GOT3 (cell line): ENCODE results near the gene CDH18.

Experiments used
- DNase-seq: peaks from one replicate; lab custom pipeline; 2025; ENCODE audit warnings: mixed read lengths; lab: John Stamatoyannopoulos, UW

Gene CDH18, protein sequence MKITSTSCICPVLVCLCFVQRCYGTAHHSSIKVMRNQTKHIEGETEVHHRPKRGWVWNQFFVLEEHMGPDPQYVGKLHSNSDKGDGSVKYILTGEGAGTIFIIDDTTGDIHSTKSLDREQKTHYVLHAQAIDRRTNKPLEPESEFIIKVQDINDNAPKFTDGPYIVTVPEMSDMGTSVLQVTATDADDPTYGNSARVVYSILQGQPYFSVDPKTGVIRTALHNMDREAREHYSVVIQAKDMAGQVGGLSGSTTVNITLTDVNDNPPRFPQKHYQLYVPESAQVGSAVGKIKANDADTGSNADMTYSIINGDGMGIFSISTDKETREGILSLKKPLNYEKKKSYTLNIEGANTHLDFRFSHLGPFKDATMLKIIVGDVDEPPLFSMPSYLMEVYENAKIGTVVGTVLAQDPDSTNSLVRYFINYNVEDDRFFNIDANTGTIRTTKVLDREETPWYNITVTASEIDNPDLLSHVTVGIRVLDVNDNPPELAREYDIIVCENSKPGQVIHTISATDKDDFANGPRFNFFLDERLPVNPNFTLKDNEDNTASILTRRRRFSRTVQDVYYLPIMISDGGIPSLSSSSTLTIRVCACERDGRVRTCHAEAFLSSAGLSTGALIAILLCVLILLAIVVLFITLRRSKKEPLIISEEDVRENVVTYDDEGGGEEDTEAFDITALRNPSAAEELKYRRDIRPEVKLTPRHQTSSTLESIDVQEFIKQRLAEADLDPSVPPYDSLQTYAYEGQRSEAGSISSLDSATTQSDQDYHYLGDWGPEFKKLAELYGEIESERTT

DNA sequence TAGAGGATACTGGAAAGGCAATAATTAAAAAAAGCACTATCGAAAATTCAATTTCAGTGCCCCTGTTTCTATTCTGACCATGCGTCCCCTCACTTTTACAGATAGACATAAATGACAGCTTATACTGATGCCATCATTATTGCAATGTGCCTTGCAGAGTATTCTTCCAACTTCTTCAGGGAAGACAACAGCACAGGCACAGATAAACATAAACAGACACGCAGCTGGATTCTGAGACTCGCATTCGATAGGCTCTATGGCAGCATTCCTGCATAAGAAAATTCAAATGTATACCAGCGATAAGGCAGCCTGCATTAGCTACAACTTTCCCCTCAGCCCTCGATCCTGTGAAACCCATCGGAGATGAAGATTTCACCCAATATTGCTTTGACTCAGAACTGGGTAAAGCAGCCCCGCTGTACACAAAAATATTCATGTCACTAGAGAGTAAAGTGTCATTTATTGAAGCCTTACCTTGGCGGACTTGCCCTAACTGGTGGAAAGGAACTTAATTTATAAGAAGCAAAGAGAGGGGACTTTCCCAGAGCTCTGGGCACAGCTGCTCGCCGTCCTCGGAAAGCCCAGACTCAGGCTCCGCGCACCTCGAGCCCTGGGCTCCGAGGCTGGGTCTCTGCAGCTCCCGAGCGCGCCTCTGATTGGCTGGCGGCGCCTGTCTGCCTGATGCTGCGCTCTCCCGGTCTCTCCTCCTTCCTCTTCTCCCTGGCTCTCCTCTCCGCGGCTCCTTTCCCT is at the start of gene CDH18:
TSS of gene CDH18 (minus strand) at position 589 of the 750 bp plus-strand sequence. CDS start 149,214 bp downstream, outside the sequence.
- DNase-seq = no peak

DNA sequence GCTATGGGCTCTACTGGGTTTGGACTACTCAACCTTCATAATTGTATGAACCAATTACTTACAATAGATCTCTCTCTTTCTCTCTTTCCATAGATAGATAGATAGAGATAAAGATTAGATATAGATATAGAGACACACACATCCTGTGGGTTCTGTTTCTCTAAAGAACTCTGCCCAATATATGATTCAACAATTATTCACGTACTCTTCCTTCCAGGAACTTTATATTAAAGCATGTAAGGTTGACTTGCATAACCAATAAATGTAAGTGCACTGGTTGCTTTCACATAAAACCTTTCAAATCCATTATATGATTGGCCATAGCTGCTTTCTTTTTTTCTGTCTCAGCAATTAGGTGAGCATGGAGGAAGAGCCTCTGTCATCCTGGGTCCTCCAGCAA is 46.7 kb upstream of the CDH18 start:
- no peak for DNase-seq

DNA sequence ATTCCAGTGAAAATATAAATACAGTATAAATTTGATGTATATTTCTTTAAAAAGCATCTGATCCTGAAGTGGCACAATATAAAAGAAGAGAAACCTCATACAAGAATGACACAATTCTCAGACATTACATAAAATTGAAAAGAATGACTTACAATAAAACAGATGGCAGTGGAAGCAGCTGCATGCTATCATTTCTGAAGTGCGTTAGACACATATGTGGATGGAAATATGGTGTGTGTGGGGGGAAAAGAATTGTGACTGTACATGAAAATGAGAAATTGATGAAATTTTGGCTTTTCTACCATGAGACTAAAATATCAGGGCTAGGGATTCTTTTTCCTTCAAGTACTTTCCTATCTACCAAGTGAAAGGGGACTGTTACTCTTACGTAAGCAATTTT is 45.9 kb upstream of the CDH18 start:
- no peak for DNase-seq

DNA sequence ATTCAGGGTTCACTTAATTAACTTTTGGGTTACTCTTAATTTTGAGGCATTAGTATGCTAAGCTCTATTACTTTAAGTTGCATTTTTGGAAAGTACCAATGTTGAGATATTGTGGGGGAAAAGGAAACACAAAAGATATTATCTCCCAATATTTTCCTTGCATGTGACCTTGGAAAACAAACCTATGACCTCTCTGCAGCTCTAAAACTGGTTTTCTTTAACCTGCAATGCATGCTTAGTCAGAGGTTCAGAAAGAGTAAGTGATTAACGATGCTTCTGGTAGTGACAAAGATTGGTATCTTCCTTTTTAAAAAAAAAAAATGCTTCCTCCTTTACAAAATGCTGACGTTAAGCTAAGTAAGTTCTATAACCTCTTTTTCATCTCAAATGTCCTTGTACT is 44.9 kb upstream of the CDH18 start:
- DNase-seq = no peak

DNA sequence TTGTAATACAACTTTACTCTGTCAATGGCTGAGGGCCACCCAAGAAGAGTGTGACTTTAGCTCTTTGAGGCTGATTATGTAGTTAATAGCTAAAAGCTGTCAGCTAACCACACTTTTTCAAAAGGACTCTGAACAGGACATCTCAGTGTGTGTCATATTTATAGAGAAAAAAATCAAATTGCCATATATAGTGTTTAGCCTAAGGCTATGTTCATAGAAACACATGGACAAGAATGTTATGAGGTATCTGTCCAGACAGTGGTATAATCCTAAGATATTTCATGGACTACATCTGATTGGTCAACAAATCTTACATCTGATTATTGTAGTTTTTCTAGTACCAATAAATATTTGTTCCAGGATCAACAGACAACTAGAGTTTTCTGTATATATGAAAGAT is 42.1 kb upstream of the CDH18 start:
- DNase-seq = no peak

DNA sequence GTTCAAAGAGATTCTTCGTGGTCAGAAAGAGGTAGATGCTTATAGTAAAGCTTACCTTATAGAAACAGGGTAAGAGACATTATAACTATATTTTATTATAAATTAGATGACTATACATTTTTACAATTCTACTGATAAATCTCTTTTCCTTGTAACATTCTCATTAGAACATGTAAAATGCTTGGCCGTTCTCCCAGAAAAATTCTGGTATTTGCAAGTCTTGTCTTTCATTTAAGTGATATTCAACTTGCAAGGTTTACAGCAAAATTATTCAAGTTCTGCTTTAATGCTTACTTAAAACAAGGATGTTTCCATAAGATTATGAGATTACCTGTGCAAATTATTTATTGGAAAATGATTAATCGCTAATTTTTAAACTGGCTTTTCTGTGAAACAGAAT is 41.3 kb upstream of the CDH18 start:
- DNase-seq = no peak

DNA sequence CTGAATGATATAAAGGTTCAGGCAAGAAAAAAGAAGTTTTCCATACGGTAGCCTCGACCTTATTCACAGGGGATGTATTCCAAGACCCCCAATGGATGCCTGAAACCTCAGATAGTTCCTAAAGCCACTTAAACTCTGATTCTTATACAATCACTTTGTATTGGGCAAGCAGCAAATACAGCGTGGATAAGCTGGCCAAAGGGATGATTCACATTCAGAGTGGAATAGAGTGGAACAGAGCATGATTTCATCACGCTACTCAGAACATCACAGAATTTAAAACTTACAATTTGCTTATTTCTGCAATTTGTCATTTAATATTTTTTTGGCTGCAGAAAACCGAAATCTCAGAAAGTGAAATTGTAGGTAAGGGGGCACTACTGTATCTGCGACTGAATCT is 40.5 kb upstream of the CDH18 start:
- no peak for DNase-seq

DNA sequence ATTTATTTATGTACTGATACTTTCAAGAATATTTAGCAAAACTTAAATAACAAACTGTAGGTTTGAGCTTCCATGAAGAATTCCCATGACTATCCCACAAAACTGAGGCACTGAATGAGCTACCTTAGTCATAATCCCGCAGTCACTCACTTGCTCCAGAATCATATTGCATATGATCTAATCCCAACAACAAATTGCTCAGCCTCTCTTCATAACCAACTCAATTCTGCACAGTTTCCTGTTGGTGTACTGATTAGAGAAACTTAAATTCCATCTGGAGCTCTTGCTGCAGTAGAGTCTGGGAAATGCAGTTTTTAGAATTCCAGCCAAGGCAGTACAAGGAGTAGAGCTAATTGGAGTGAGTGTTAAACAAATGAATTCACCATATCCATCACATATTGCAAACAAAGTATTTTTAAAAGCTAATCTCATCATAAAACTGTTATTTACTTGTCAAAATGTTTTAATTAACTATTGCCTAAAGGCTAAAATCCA is 35.7 kb upstream of the CDH18 start:
- no peak for DNase-seq

DNA sequence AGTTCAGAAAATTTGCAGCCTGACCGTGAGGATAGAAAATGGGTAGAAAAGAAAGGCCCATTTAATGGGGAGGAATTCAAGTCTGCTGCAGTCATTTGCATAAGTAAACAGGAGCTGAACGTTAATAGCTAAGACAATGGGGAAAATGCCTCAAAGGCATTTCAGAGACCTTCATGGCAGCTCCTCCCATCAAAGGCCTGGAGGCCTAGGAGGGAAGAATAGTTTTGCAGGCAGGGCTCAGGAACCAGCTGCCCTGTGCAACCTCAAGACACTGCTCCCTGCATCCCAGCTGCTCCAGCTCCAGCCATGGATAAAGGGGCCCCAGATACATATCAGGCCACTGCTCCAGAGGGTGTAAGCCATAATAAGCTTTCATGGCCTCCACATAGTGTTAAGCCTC is 32.2 kb upstream of the CDH18 start:
- DNase-seq = no peak

DNA sequence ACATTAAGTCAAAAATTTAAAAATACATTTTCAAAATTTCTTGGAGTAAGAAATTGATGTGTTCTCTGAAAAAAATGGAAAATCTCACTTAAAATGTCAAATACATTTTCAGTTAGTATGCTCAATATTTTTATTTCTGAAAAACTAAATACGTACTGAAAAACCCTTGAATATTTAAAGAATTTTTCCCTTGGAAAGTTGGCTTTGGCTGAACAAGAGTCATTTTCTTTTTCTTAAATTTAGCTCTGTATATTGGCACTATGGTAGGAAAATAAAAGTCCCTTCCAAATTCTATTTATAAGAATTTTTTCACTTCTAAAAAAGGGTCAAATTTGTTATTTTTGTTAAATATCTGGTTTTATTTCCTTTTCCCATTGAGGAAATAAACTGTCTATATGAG is 29.0 kb upstream of the CDH18 start:
- DNase-seq = no peak

DNA sequence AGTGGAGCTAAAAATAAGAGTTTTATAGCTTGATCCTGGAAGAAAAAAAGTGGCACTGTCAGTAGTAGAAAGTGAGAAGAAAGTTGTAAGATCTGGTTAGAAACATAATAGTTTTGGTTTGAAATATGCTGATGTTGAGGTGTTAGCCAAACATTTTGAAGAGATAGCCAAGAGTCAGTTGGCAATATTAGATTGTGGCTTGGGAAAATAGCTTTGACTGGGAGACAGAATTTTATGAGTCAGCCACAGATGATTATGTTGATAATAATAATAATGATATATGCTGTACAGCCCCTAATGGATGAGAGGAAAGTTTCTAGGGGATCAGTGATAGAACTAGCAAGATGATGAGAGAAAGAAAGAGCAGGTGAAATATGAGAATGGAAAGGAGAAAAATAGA is 12.4 kb upstream of the CDH18 start:
- no peak for DNase-seq

DNA sequence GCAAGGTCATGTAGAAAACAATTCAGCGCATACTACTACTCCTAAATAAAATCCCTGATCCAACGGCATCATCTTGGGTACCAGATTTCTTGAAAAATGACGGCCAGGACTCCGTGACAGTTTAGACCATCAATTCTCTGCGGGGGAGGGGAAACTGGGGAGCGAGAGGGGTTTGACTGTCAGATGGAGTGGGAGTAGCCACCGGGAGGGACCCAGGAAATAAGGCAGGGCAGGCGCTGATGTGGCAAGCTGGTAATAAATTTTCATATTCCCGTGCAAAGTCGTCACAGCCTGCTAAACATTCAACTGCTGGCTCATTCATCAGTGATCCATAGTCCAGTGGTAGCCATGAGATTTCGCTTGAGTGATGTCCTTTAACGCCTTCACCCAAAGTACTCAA is 457 bp upstream of the CDH18 start:
- no peak for DNase-seq

DNA sequence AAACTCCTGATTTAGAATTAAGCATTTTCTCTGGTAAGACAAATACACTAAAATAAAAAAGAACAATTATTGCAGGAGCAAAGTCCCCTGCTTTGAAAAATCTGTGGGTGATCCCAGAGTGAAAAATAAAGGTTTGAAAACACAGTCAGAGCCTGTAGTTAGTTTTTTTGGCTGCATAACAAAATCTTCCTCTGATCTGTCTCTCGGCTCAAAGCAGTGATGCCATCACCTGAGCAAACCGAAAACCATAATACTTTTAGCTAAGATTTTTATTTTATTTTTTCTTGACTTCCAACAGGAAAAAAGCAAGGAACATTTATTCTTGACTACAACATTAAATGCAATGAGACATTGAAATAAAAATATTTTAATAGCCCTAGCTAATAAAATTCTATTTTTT is 1.2 kb downstream of the CDH18 start:
- DNase-seq = no peak

DNA sequence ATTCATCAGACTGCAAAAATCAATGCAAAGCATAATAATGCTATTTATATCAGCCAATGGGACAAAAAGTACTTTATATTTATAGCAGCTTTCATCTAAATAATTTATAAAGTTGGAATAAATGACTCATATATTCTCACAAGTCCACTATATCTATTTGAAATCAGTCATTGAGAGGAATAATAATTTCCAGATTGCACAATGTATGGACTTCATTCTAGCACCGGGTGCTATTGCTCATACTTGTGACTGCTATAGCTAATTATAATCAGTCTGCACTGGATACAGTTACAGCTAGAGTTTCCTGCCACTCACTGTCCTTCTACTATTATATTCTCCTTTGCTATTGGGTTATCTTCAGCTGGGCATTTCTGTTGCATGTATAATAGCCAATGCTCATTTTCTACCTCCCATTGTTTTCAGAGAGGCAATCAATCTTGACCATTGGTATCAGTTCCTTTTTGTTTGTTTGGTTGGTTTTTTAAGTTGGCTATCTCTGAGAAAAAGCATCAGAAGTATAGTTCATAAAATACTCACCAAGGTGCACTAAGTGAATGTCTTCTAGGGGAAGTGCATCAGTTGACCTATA is 1.9 kb downstream of the CDH18 start:
- DNase-seq = no peak

DNA sequence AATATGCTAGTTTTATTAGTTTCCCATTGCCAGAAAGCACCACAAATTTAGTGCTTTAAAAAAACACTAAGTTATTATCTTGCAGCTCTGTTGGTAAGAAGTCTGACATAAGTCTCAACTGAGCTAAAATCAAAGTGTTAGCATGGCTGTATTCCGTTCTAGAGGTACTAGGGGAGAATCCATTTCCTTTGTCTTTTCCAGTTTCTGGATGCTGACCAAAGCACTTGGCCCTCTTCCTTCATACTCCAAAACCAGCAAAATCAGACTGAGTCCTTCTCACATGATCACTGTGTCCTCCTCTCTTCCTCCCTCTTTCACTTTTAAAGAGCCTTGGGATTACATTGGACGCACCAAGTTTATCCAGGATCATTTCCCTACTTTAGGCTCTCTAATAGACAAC is 9.5 kb downstream of the CDH18 start:
- no peak for DNase-seq

DNA sequence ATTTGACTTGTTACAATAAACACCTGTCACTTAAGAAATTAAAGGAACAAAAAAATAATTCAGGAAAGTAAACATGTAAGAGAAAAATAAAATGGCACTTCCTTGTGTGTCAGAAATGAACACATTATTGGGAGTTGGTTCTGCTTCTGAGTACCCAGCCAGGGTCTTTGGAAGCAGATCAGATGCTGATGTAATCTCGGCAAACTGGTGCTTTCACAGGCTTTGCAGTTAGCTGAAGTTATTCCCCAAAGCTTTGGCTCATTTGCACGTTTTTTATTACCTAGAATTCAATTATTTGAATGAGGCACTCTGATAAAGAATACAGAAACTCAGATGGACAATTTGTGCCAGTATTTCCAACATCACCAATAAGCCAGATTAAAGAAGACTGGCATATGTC is 10.9 kb downstream of the CDH18 start:
- no peak for DNase-seq

DNA sequence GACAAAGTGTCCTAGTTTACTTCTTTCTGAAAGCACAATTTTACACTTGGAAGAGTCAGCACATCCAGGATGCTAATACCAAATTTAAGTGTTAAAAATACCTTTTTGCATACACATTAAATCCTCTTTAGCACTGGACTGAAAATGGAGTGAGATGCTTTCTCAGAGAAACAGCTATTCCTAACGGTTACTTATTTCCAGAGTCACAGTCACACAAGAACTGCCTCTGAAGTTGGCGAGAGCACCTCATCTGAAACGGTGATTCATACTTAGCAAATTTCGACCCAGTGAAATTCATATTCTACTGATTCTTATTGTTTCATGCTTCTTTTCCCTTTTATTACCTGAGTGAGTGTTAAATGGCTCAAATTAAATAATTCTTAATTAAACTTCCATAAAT is 12.2 kb downstream of the CDH18 start:
- no peak for DNase-seq

DNA sequence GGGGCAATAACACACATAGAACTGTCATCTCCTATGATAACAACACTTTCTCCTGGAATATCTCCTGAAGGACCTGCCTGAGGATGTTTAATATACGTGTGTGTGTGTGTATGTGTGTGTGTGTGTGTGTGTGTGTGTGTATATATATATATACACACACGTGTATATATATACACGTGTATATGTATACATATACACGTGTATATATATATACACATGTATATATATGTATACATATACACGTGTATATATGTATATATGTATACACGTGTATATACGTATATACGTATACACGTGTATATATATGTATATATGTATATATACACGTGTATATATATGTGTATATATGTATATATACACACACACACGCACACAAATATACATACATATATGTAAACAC is 27.5 kb downstream of the CDH18 start:
- no peak for DNase-seq

DNA sequence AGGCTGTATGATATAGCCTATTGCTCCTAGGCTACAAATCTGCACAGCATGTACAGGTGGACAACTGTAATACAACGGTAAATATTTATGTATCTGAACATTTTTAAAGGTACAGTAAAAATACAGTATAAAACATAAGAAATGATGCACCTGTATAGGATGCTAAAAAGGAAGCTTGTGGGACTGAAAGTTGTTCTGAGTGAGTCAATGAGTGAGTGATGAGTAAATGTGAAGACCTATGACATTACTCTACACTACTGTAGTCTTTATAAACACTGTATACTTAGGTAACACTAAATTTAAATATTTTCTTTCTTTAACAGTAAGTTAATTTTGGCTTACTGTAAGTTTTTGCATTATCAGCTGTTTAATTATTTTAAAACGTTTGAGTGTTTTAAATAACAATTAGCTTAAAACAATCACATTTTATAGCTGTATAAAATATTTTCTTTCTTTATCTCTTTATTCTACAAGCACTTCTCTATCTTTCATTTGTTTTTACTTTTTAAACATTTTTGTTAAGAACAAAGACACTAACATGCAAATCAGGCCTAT is 28.1 kb downstream of the CDH18 start:
- no peak for DNase-seq

DNA sequence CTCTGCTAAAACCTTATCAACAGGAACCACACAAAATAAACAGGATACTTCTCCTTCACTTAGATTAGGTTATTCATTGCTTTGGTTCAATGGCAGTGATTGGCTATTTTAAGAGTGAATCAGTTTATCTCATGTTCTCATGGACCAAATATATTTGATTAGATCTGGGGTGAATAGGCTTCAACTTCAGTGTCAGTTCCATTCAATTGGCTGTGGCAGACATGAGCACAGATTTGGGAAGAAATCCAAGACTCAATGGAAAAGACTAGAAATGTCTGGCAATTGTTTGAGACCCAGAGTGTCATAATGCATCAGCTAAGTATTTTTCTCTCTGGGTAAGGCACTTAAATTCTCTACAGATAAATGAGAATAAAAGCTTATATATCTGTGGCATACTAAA is 37.1 kb downstream of the CDH18 start:
- DNase-seq = no peak

DNA sequence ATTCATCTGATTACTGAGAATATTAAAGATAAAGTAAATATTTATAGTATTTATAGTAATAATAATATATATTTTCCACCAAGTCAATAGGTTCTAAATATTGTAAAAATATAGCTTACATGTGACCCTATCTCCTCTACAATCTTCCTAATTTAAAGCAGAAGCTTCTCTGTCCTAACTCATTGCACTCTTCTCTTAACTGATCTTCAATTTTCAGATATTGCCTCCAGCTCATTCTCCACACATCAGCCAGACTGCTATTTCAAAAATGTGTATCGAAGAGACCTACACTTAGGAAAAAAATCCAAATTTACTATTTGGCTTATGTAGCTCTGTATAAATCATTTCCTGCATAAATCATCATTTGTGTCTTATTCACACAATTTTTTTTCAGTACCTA is 47.8 kb downstream of the CDH18 start:
- DNase-seq = no peak

DNA sequence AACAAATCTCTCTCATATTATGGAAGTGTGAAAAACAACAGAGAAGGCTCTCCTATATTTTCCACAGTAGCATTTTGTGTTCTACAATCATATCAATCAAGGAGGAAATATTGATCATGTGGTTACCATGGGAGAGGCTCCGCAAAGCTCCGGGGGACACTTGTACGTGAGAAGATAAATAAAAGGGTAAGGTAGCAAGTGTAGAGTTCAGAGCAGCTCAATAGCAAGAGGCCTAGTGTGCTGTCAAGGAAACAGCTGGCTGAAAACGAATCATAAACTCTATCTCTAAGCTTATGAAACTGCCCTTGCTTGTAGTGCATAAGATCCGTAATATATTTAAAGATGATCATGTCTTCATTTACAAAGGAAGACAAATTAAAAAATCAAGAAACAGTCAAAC is 57.5 kb downstream of the CDH18 start:
- no peak for DNase-seq
